ENCODE results near the gene TVP23A.
"Not testable (repeated sequence)": the region's sequence is repeated elsewhere in the genome, so short reads cannot be mapped to it uniquely, and the experiment has no call there.

TVP23A gene

DNA sequence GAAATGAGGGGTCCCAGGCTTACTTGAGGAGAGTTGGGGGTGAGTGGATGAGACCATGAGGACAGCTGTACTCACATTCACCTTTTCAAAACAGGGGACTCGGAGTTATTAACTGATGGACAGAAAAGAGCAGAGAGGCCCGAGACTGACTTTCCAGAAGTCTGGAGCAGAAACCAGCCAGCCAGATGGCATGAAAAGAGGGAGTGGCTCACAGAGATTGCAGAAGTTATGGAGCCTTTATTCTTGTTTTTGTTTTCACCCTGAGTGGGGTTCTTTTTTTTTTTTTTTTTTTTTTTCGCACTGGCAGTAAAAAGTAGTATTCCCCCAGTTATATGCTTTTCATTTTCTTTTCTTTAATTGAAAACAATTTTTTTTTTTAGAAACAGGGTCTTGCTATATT lies 18.9 kb downstream of the TVP23A start:
- DNase-seq (ENCODE audit: low read depth, low spot score) = no peak

DNA sequence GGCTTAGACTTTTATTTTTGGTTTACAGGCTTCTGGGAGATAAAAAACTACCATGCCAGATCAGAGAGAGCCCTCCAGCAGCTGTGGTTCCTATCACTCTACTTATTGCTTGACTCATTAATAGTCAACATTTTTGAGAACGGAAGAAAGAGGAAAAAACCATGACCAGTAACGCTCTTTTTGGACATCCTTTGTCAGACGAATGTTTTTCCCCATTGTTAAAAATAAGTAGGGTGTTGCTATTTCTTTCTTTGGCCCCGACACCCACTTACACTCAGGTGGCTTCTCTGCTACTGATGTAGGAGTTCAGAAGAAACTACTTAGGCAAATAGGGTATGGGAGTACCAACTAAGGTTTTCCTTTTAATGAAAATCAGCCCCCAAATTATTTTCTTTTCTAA lies 27.5 kb downstream of the TVP23A start:
- DNase-seq (ENCODE audit: low read depth, low spot score) = no peak

DNA sequence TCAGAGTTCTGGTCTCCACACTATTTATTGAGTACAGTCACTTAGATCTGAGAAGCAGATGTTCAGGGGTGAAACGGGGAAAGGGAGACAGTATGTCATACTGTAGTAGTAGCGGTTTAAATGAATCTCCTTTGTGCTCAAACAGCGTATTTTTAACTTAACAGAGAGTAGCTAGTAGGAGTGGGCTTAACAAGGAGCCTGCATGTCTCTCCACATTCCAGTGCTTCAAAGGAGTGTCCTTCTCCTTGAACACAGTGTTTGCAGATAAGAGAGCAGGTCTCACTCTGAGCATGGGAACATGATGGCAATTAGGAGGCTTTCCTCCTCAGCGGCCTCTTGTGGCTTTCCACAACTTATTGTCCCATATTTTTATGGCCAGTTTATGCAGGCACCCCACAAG lies 30.0 kb downstream of the TVP23A start:
- peak; percentile 14 for DNase-seq (ENCODE audit: low read depth, low spot score)

DNA sequence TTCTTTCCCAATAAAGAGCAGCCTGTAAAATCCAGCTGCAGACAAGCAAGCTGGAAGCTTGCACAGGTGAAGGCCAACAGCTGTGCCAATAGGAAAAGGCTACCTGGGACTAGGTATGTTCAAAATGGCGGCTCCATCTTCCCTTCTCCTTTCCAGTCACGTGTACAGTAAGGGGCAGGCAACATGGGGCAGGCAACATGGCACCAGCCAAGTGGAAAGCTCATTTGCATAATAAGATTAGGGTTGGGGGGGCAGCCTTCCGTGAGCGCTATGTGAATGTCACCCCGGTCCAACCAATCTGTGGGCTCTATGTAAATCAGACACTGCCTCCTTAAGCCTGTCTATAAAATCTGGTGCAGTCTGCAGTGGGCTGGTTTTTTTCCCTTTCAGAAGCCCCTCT lies 31.3 kb downstream of the TVP23A start:
- DNase-seq (ENCODE audit: low read depth, low spot score) = no peak

DNA sequence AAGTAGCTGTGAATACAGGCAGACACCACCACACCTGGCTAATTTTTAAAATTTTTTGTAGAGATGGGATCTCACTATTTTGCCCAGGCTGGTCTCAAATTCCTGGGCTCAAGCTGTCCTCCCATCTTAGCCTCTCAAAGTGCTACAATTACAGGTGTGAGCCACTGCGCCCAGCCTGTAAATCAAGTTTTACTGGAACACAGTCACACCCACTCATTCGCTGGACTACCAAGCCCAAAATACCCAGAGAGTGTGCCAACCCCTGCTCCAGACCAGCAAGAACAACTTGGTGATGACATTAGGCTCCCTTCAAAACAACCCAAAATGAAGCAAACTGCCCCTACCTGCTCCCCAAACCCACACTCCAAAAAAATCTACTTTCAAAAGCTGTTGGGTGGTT lies 36.0 kb downstream of the TVP23A start:
- no peak for DNase-seq (ENCODE audit: low read depth, low spot score)

DNA sequence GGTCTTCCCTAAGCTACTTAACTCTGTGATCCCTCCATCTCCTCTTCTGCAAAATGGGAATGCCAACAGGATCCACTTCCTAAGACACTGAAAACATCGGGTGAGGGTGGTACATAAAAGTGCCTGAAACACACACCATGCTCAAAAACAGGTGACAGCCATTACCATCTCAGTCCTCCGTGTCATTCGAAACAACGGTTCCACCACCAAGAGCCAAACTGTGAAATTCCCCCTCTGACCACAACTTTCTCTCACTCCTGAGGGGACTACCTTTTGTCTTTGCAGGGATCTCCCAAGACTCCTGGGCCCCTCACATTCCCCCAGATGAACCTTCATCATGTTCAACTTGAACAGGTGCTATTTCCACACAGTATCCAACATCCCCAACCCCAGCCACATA lies 38.0 kb downstream of the TVP23A start:
- DNase-seq (ENCODE audit: low read depth, low spot score) = no peak

DNA sequence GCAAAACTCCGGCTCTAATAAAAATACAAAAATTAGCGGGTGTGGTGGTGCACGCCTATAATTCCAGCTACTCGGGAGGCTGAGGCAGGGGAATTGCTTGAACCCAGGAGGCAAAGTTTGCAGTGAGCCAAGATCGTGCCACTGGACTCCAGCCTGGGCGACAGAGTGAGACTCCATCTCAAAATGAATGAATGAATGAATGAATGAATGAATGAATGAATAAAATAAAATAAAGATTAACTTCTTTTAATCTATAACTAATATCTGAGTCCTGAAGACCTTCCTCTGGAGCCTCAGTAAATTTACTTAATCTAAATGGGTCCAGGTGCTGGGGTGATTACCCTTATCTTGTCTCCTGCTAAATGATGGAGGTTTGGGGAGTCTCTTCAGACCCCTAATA lies 38.7 kb downstream of the TVP23A start:
- DNase-seq (ENCODE audit: low read depth, low spot score) = not testable (repeated sequence)

DNA sequence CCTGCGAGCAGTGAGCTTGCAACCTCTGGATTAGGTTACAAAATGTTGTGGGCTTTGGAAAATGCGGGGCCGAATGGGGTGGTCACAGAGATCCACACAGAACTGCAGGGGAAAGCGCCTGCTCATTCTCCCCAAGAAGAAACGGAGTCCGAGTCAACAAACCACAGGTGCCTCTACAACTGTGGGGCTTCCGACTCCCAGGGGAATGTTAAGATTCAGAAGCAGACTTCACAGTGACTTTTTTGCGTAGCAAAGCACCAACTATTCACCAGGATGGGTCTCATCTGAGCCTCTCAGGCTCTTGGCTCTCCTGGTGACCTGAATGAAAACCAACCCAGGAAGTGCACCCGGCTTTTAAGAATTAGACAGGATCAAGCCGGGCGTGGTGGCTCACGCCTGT lies 41.2 kb downstream of the TVP23A start:
- DNase-seq (ENCODE audit: low read depth, low spot score) = no peak

DNA sequence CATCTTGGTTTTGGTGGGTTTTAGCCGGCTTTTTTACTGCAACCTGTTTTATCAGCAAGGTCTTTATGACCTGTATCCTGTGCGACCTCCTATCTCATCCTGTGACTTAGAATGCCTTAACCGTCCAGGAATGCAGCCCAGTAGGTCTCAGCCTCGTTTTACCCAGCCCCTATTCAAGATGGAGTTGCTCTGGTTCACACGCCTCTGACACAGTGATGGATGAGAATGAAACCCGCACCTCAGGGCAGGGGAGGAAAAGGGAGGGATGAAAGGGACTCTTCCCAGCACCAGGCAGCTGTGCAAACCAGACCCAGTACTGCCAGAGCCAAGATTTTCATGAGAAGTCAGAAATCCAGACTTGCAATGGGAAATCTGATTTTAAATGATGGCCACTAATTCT lies 41.7 kb downstream of the TVP23A start:
- peak; percentile 58 for DNase-seq (ENCODE audit: low read depth, low spot score)

DNA sequence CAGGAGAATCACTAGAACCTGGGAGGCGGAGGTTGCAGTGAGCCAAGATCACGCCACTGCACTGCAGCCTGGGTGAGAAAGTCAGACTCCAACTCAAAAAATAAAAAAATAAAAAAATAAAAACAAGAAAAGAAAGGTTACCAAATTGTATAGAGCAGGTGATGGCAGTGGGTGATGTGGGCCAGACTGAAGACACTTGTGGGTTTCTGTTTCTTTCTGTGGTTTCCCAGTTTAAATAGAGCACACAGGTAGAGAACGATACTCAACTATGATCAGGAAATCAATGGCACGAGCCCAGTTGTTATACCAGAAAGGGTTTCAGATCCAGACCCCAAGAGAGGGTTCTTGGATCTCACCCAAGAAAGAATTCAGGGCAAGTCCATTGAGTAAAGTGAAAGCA lies 42.3 kb downstream of the TVP23A start:
- DNase-seq (ENCODE audit: low read depth, low spot score) = no peak

DNA sequence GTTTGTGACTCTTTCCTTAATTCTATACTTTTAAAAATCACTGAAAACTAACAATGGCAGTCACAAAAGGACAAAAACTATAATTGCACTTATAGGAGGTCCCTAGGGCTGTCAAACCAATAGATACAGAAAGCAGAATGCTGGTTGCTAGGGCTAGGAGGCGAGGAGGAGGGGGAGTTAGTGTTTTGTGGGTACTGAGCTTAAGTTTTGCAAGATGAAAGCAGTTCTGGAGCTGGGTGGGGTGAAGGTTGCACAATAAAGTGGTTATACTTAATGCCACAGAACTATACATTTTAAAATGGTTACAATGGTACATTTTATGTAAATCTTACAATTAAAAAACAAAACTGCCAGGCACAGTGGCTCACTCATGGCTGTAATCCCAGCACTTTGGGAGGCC lies 47.7 kb downstream of the TVP23A start:
- DNase-seq (ENCODE audit: low read depth, low spot score) = no peak

DNA sequence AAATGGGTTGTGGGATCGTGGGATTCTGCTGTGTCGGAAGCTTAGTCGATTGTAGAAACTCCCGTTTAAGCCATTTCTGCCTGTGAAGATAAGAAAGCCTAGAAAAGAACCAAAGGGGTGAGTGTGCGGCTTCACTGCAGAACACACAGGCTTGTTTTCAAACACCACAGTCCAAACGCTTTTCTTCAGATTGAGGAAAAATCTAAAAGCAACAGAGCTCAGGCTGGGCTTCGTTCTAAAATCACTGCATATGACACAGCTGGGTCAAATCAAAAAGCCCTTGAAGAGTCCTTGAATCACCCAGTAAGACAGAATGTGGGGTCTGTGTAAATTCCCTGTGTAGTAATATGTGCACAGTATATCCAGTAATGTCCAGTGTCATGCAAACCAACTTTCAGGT lies 49.2 kb downstream of the TVP23A start:
- no peak for DNase-seq (ENCODE audit: low read depth, low spot score)

DNA sequence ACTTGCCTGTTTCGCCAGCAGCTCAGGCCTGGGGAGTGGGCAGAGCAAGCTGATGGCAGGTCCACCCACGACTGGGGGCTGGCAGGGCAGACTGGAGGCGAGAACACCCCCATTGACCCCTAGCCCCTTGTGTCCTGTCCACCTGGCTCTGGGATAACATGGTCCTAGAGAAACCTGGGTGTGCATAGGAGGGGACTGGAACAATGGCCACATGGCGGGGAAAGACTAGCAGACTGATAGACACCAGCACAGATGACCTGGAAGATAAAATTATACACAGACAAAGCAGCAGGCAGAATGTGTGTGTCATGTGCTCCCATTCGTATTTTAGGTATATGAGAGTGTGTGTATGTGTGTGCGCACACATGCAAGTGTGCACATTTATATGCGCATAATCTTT lies 51.5 kb downstream of the TVP23A start:
- DNase-seq (ENCODE audit: low read depth, low spot score) = no peak

DNA sequence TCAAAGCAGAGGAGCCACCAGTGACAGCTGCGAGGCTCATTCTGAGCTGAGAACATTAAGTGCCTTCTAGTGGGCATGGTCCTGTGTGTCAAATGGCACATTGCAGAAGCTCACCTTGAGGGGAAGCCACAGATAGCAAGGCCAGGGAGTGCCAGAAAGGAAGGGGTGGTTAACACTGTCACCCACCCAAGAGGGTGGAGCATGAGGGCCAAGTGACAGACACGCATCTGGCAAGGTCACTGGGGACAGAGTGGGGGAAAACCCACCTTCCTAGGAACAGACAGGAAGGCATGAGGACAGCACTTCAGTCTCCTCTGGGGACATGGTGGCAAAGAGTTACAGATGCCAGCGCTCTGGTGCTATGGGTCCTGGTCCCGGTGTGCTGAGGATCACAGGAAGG lies 52.8 kb downstream of the TVP23A start:
- DNase-seq (ENCODE audit: low read depth, low spot score) = no peak

DNA sequence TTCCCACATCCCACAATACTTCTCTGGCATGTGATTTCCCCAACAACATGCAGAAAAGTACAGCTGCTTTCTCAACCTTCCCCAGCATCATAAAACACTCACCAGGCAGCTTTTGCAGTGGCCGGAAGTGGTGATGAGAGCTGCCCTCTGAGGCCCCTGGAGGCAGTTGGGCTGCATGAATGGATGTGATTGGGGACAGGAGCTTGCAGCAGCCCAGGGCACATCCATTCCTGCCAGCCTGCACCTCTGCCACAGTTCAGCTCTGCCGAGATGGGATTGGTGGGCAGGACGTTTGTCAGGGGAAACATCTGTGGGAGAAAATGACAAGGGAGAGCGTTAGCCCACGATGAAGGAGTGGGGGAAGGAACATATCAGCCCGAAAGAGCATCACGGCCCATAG lies 55.1 kb downstream of the TVP23A start:
- DNase-seq (ENCODE audit: low read depth, low spot score) = no peak

DNA sequence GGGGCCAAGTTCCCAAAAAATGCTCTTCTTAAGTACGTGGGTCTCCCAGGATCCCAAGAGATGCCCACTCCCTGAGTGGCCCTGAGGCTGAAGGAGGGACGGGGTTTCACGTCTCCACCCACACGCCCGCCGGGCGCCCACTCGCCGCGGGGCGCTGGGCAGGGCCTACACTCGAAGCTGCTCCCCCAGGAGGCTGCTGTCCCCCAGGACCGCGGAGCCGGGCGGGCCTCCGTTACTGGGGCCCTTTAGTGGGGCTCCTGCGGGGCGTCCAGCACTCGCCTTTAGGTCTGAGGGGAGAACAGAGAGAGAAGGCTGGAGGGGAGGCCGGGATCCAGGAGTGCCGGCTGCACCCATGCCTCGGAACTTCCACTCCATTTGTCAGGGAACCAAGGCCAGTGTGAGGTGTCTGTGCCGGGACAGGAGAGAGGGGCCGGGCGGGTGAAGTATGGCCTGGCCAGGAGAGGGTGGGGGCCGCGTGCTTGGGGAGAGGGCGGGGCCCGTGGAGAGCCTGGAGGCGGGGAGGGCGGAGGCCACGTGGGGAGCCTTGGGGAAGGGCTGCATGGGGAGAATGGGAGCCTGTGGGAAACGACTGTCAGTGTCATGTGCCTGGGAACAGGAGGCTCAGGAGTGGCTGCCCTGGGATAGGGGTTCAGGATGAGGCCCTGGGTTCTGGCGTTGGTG lies 56.1 kb downstream of the TVP23A start:
- no peak for DNase-seq (ENCODE audit: low read depth, low spot score)

DNA sequence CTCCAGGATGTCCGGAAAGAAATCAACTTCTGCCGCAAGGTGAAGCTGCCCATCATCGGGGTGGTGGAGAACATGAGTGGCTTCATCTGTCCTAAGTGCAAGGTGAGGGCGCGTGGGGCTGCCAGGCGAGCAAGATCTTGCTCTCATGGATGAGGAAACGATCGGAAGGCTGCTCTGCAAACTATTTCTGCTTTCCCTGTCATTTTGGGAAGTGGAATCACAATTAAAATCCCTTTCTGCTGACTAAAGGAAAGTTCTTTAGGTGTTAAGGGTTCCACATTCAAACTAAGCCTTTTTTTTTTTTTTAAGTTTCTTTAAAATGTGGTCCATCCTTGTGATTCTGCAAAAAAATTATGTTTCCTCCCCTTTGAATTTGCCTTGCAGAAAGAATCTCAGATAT lies 57.2 kb downstream of the TVP23A start:
- DNase-seq (ENCODE audit: low read depth, low spot score) = no peak

DNA sequence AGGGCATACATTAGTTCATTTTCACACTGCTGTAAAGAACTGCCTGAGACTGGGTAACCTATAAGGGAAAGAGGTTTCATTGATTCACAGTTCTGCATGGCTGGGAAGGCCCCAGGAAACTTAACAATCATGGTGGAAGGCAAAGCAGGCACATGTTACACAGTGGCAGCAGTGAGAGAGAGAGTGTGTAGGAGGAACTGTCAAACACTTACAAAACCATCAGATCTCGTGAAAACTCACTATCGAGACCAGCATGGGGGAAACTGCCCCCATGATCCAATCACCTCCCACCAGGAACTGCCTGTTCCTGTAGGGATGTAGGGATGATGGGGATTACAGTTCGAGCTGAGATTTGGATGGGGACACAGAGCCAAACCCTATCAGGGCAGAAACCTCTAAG lies 57.7 kb downstream of the TVP23A start:
- no peak for DNase-seq (ENCODE audit: low read depth, low spot score)

DNA sequence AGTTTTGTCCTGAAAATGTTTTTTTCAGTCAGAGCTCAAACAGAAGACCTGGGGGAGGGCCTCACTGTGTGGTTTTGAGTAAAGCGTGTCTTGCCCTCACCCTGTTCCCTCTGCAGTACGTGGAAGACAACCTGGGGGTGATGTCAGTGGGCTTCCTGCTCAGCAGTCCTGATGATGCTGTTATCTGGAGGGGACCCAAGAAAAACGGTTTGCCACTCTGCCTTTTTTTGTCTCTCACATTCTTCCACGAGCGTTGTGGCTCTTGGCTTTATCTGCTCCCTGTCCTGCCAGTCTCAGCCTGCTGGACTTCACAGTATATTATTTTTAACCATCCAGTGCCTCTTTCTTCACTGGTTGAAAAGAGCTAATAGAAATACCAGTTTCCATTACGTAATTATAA lies 62.0 kb downstream of the TVP23A start:
- DNase-seq (ENCODE audit: low read depth, low spot score) = no peak

DNA sequence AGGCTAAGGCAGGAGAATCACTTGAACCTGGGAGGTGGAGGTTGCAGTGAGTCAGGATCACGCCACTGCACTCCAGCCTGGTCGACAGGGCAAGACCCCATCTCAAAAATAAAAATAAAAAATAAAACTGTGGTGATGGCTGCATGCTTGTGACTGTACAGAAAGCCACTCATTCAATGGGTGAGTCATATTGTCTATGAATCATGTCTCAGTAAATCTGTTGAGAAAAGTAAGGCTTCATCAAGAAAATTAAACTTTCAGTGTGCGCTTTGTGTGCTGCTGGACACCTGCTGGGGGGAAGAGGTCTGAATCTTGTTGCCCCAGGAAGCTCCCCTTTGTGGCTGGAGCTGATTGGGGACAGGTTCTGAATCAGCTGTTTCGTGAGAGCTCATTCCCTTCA lies 63.7 kb downstream of the TVP23A start:
- no peak for DNase-seq (ENCODE audit: low read depth, low spot score)

DNA sequence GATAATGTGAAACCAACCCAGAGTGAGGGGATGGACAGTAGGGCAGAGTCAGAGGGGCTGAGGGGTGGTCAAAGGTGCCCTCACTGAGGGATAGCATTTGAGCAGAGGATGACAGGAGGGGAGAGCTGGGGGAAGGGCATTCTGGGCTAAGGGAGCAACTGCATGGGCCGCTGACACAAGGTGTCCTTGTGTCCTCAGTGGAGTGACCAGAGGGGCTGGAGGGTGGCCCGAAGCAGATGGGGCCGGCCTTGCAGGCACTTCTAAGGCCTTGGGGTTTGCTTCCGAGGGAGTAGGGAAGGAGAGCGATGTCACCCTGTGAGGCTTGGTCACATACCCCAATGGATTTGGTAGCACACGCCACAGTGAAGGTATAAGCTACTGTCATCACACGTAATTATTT lies 64.9 kb downstream of the TVP23A start:
- no peak for DNase-seq (ENCODE audit: low read depth, low spot score)

DNA sequence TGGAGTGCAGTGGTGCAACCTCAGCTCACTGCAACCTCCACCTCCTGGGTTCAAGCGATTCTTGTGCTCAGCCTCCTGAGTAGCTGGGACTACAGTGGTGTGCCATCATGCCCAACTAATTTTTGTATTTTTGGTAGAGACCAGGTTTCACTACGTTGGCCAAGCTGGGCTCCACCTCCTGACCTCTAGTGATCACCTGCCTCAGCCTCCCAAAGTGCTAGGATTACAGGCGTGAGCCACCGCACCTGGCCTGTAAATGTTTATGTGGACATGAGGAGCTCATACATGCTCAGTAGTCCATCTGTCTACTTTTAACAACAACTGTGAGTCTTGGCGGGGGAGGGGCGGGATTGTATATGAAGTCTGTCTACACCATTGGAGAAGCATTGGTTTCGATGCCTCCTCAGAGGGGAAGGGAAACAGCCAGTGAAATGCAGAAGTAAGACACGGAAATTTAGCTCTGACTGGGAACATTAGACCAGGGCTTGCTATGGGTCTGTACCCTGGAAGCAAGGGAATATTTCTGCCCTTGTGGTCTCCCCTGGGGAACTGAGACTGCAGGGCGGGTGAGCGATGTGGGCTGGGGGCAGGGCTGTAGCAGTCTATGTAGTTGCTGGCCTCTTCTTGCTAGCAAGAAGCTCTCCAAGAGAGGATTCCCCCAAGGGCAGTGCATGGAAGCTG lies 65.6 kb downstream of the TVP23A start:
- DNase-seq (ENCODE audit: low read depth, low spot score) = no peak

DNA sequence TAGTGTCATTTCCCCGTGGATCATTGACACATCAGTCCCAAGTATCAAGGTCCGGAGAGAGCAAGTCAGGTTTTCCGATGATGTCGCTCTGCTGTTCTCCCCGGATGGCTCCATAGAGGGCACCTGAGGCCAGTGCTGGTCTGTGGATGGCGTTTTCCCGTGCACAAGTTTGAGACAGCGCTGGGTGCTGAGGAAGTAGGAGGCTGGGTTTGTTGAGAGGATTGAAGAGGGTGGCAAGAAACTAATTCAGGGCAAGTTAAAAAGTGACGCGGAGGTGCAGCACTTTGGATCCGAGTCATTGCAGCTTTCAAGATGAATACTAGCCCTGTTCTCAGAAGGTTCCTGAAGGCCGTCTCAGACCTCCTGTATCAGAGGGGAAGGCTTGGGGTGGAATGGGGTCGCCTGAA lies 67.3 kb downstream of the TVP23A start:
- DNase-seq (ENCODE audit: low read depth, low spot score) = no peak

DNA sequence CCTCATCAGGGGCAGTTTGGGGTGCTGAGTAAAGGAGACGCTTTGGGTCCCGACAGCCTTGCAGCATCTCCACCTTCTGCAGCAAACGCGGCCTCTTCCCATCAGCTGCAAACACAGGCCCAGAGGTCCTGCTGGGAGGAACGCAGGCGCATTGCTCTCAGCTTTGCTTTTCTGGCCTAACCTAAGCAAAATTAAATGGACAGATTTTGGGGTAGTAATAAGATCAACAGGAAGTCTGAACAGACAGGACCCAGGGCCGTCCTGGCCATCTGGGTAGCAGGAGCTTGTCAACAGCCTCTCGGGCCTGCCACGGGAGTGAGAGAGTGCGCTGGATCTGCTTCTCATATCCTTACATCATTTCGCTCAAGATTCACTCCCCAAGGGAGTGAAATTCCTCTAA lies 67.8 kb downstream of the TVP23A start:
- no peak for DNase-seq (ENCODE audit: low read depth, low spot score)
